A549 (cell line): ENCODE results near the gene PMPCA.

Experiments used
- CEBPB ChIP-seq, 2 experiments: fragments of >200 bp in 1 of 2; sonication (Bioruptor Twin) in 1 of 2; formaldehyde crosslinking in 1 of 2; IDR thresholded peaks; 2 replicates each; pipeline ENCODE4 v1.6.1; 2012 to 2016
- MAZ ChIP-seq: fragments of 150-350 bp; IDR thresholded peaks from 2 replicates; pipeline ENCODE4 v1.6.1; 2014; ENCODE audit warnings: antibody characterized with exemption, low read depth, low read length, borderline replicate concordance
- POLR2A ChIP-seq: IDR thresholded peaks from 2 replicates; pipeline ENCODE4 v1.6.1; 2012; ENCODE audit warnings: mild to moderate bottlenecking, low read length
- TF ChIP-seq, protein P1 (sequence below): fragments of 450-650 bp; IDR thresholded peaks from 2 replicates; pipeline ENCODE4 v1.6.1; 2014; ENCODE audit warnings: antibody characterized with exemption

DNA sequence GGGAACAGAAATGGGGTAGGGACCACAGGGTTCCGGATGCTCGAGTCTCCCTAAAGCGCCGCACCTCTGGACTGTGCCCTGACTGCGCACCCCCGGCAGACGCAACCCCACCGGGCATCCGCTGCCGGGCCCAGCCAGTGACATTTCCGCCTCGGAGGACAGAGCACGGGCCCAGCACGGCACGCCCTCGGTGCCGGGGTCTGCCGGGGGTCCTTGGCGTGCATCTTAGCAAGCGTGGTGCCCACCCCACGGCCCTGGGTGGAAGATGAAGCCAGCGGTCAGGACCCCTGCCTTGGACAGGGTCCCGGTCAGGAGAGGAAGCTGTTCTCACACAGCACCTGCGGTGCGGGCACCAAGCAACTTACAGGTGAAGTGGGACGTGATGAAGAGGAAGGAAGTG, 22.1 kb downstream of the PMPCA start:
- TF ChIP-seq CEBPB (IDR thresholded peaks at IDR 0.05) (no peak), POLR2A (no peak), MAZ (no peak)
- TF ChIP-seq, protein P1, sequence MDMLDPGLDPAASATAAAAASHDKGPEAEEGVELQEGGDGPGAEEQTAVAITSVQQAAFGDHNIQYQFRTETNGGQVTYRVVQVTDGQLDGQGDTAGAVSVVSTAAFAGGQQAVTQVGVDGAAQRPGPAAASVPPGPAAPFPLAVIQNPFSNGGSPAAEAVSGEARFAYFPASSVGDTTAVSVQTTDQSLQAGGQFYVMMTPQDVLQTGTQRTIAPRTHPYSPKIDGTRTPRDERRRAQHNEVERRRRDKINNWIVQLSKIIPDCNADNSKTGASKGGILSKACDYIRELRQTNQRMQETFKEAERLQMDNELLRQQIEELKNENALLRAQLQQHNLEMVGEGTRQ, result no peak
